ENCODE results near the gene ZNF628. TPM values are rescaled to one million over a fixed set of nuclear protein-coding genes. Genes with fewer than 3 reads are reported as not detected.
A peak's percentile ranks its signal among the peaks of the same experiment; 100 is the strongest.

The ZNF628 gene
- total RNA-seq, 1 experiment from 2014 or later: 21.7 TPM

- no peak for TF ChIP-seq SIN3A (IDR thresholded peaks at IDR 0.05; ENCODE audit: borderline replicate concordance, insufficient read depth, low read depth, low read length)
- no peak for TF ChIP-seq POLR2AphosphoS5 (IDR thresholded peaks at IDR 0.05; ENCODE audit: low read depth, low read length)
- no peak; the same call in 1 of the 2 replicates for TF ChIP-seq CTCF (IDR thresholded peaks at IDR 0.05)
- no peak for TF ChIP-seq TCF7L2 (IDR thresholded peaks at IDR 0.05; ENCODE audit: low read depth, low read length)
- TF ChIP-seq REST (IDR thresholded peaks at IDR 0.05; ENCODE audit: insufficient read depth in 1 of 2, low read depth in 2 of 2, low read length in 1 of 2): no peak
- in situ Hi-C loops (cut with HindIII; ENCODE audit: low pct_unique_long_range_greater_than_20kb, low sequenced_read_pairs): no loop called here
- Histone ChIP-seq H3K36me3 (ENCODE audit: control insufficient read depth, insufficient read depth, low read length) (peaks cover 3% of the 10 kb centered on the region; the same call in 1 of the 2 replicates), H3K9me3 (ENCODE audit: control insufficient read depth, insufficient read depth, low read depth, low read length) (no peaks in the 10 kb centered on the region), H3K4me3 (ENCODE audit: low read depth in 2 of 2, low read length in 2 of 2) (peak overlapping the region; percentile 67 to 78), H3K27me3 (ENCODE audit: control insufficient read depth, insufficient read depth, low read length) (no peaks in the 10 kb centered on the region), H3K4me1 (ENCODE audit: control insufficient read depth, insufficient read depth, low read length) (peaks cover 57% of the 10 kb centered on the region), H3K27ac (ENCODE audit: low read length) (peak overlapping the region; percentile 94)
- ATAC-seq (peak; percentile 39), DNase-seq (ENCODE audit: low read depth, low spot score) (no peak)
- CTCF ChIA-PET: interaction anchor here (0.6 to 2.0 kb wide), 5 partner anchors 18 to 233 kb away, joined by 3 to 7 read pairs (median 4); no protein-coding TSS in a partner anchor
- BruUV-seq (replicated peaks): no TSS peak
- intact Hi-C loops (cut with micrococcal nuclease; ENCODE audit: unreplicated experiment): no loop called here
- POLR2A ChIA-PET: interaction anchor here (0.5 to 0.7 kb wide), 2 partner anchors 88 to 113 kb away, joined by 3 to 8 read pairs; partner anchors contain the start of gene FIZ1
Observed at GRCh38 chr19:55486043-55486970, 9.9 kb downstream of the ZNF628 start.

- no peaks in the 10 kb centered on the region for H3K27me3 ChIP-seq (ENCODE audit: control insufficient read depth, insufficient read depth, low read length)
- H3K9me3 ChIP-seq (ENCODE audit: control insufficient read depth, insufficient read depth, low read depth, low read length): no peaks in the 10 kb centered on the region
- ChIA-PET CTCF (interaction anchor here (0.6 to 2.0 kb wide), 4 partner anchors 17 to 43 kb away, joined by 3 to 7 read pairs (median 4); no protein-coding TSS in a partner anchor), POLR2A (interaction anchor here (0.5 kb wide), 1 partner anchor 87 kb away, joined by 8 read pairs; no protein-coding TSS in a partner anchor)
- peak; percentile 54 for ATAC-seq
- peaks cover 3% of the 10 kb centered on the region; the same call in 1 of the 2 replicates for H3K36me3 ChIP-seq (ENCODE audit: control insufficient read depth, insufficient read depth, low read length)
- peak; percentile 44 for TF ChIP-seq POLR2AphosphoS5 (IDR thresholded peaks at IDR 0.05; ENCODE audit: low read depth, low read length)
- TF ChIP-seq TCF7L2 (IDR thresholded peaks at IDR 0.05; ENCODE audit: low read depth, low read length): no peak
- peak overlapping the region; percentile 51 to 67 for H3K4me3 ChIP-seq (ENCODE audit: low read depth in 2 of 2, low read length in 2 of 2)
- BruUV-seq (replicated peaks): TSS peak; percentile 92
- H3K27ac ChIP-seq (ENCODE audit: low read length): peak overlapping the region; percentile 94
- intact Hi-C loops (cut with micrococcal nuclease; ENCODE audit: unreplicated experiment): no loop called here
- no peak for DNase-seq (ENCODE audit: low read depth, low spot score)
- in situ Hi-C loops (cut with HindIII; ENCODE audit: low pct_unique_long_range_greater_than_20kb, low sequenced_read_pairs): no loop called here
- peaks cover 67% of the 10 kb centered on the region for H3K4me1 ChIP-seq (ENCODE audit: control insufficient read depth, insufficient read depth, low read length)
Observed at GRCh38 chr19:55486971-55487923, 10.8 kb downstream of the ZNF628 start.
